ENCODE results near the gene VWA2.

The VWA2 gene

DNA sequence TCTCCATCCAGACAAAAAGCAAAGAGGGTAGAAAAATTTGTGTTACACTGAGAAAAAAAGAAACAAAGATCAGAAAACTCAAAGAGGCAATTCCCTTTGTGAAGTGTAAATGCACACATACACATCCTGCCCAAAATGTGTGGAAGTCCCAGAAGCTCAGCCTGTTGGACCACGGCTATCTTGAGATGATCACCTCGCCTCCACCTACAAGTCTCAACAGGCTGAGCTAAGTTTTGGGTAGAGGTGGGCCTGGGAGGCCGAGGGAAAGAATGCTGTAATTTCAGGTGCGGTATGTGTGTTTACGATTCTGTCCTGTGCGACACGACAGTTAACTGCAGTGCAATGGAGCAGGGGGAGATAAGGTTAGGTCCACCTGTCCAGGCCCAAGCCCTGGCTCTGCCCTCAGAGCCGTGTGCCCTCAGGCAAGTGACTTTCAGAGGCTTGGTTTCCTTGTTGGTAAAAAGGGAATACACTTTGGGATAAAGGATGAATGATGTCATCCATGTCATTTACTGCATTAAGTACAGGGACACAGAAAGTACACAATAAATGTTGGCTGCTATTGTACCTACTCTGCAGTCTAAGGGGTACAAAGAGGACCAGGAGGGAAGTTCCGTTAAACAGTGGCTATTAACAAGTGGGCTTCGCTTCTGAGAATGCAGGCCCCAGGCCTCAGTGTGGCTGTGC, 97.9 kb downstream of the VWA2 start:
- TF ChIP-seq ZNF274 (IDR thresholded peaks at IDR 0.05; ENCODE audit: low read depth, low read length), result no peak
- no peak overlapping the region for H3K4me3 ChIP-seq (ENCODE audit: low read length)

DNA sequence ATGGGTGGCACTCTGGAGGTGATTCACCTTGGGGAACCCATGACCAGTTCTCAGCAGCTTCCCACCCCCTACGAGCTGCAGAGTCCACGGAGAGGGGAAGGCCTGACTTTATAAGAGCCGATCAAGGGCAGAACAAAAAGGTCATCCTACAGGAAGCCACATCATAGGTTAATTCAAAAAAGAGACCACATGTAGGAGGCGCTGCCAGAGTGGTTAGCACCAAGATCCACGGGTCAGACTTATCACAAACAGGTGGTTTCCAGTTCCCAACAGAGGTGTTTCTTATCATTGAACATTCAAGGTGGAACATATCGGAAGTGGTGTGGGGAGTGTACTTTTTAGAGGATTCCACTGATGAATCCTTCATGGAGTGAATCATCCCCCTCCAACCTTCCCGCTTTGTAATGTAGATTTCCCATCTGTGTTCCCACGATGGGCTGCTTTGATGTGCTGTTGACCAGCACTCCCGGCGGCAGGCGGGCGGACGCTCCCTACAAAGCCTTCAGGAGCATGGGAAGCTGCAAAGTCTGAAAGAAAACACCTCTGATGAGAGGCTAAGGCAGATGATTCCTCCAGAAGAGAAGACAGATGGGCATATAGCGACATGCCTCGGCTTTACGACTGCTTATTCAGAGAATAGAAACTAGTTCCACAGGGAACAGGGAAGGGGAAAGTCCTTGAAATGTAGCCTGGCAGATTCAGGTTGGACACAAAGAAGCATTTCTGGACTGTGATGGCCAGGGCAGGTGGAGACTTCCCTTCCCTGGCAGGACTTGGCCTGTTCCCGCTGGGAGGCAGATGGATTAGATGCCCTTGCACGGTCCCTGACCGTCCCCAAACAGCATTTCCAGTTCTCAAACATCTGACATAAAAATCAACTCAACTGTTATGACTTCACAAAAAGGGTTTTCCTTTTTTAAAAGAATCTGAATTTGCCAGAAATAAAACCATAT, 98.7 kb downstream of the VWA2 start:
- H3K4me3 ChIP-seq (ENCODE audit: low read length), result no peak overlapping the region
- TF ChIP-seq ZNF274 (IDR thresholded peaks at IDR 0.05; ENCODE audit: low read depth, low read length), result no peak

DNA sequence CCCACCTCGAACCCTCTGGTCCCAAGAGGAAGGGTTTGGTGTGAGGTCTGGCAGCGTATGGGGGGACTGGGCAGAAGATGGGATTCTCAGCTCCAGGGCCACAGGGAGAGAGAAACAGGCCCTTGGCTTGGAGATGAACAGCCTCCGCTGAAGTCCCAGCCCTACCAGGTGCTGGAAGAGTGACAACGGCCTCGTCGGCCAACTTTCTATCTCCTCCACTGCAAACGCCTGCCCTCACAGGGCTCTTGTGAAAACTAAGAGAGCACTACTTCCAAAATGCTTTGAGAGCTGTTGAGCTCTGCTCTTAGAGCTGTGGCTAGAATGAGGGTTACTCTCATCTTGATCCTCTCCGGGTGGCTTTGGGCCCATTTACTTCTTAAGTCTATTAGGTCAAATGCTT, 101.8 kb downstream of the VWA2 start:
- TF ChIP-seq ZNF274 (IDR thresholded peaks at IDR 0.05; ENCODE audit: low read depth, low read length), result no peak
- H3K4me3 ChIP-seq (ENCODE audit: low read length), result no peak overlapping the region

All from GM08714 (cell line).